GM20000 (cell line): ENCODE results near the gene ZNF773.

ENCODE experiments used
- DNase-seq: peaks from one replicate; pipeline ENCODE4 v3.0.0; 2012; ENCODE audit warnings: low spot score
- TF ChIP-seq, protein P1 (sequence below): IDR thresholded peaks from 2 replicates; pipeline ENCODE4 v1.5.1; 2012; ENCODE audit warnings: mild to moderate bottlenecking, control low read depth; ENCODE audit errors: extremely low read depth, missing control alignments

The ZNF773 gene

DNA sequence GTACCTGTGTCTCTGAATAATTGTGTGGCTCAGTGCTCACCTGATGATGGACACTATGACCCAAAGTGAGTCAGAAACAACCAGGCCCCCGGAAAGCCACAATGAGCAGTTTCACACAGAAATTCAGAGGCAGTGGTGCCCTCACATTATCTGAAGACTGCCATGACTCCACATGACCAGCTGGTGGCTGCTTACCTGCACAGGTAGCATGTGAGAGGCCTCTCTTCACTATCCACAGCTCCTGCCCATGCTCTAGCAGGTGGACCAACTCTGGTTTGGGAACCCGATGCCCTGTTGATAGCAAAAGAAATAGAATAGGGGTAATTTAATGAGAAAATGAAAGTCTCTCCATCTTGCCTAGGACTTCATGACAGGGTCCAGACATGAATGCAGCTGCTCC is 52.7 kb downstream of the ZNF773 start:
- TF ChIP-seq, protein P1, sequence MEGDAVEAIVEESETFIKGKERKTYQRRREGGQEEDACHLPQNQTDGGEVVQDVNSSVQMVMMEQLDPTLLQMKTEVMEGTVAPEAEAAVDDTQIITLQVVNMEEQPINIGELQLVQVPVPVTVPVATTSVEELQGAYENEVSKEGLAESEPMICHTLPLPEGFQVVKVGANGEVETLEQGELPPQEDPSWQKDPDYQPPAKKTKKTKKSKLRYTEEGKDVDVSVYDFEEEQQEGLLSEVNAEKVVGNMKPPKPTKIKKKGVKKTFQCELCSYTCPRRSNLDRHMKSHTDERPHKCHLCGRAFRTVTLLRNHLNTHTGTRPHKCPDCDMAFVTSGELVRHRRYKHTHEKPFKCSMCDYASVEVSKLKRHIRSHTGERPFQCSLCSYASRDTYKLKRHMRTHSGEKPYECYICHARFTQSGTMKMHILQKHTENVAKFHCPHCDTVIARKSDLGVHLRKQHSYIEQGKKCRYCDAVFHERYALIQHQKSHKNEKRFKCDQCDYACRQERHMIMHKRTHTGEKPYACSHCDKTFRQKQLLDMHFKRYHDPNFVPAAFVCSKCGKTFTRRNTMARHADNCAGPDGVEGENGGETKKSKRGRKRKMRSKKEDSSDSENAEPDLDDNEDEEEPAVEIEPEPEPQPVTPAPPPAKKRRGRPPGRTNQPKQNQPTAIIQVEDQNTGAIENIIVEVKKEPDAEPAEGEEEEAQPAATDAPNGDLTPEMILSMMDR = no peak
- DNase-seq = no peak

DNA sequence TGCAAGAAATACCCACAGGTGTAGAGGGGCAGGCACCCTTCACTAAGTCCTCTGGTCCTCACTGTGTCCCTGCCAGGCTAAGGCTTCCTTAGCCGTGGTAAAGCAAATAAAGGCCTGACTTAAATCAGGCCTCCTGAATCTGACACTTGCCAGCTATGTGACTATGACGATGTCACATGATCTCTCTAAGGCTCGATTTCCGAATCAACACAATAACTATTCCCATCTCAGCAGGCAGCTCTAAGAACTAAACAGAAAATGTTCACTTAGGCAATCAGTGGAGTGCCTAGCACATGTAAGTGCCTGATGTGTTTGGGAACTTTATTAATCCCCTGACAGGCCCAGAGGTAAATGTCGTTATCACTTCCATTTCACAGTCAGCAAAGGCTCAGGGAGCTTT is 57.9 kb downstream of the ZNF773 start:
- TF ChIP-seq, protein P1 = no peak
- DNase-seq = no peak
